T-helper 17 cell (primary cell): ENCODE results near the gene PMPCA. TPM values are rescaled to one million over a fixed set of nuclear protein-coding genes. Genes with fewer than 3 reads are reported as not detected.

Experiments used
- ATAC-seq: fragments of 150-1000 bp; cut with Tn5 transposase; 2 replicates; pipeline ENCODE4 v1.10.0; 2021; ENCODE audit warnings: mild to moderate bottlenecking, moderate library complexity
- DNase-seq, 3 donors: peaks; one replicate each; pipeline versions ENCODE4 v3.0.0 to v3.0.0-alpha.2; 2020 to 2021
- H3K9me3 ChIP-seq: one replicate; pipeline ENCODE4 v1.7.0; 2013; ENCODE audit warnings: low read length, mild to moderate bottlenecking; ENCODE audit not compliant: control insufficient read depth, poor library complexity, severe bottlenecking
- H3K27ac Mint-ChIP-seq: one replicate; pipeline ENCODE4 v1.8.0; 2022; ENCODE audit warnings: mild to moderate bottlenecking, moderate library complexity, mixed read lengths
- H3K27me3 Mint-ChIP-seq: one replicate; pipeline ENCODE4 v1.8.0; 2022; ENCODE audit warnings: mixed read lengths
- H3K36me3 Mint-ChIP-seq: one replicate; pipeline ENCODE4 v1.8.0; 2022; ENCODE audit warnings: low read depth, mixed read lengths
- H3K4me1 Mint-ChIP-seq: one replicate; pipeline ENCODE4 v1.8.0; 2022; ENCODE audit warnings: mild to moderate bottlenecking, mixed read lengths
- H3K4me3 Mint-ChIP-seq: one replicate; pipeline ENCODE4 v1.8.0; 2022; ENCODE audit warnings: mild to moderate bottlenecking, moderate library complexity, mixed read lengths
- total RNA-seq, 4 donors: library from RNA in 2 of 4; stranded (reverse) in 2 of 4; gene quantifications; one replicate each; pipeline ENCODE4 v1.2.3 and lab custom pipeline; 2022 to 2026

Gene PMPCA
- total RNA-seq, 2 donors from 2014 or later = 62.2 to 80.3 TPM

- no peak for DNase-seq
Measured at GRCh38 chr9:136433849-136434579, 23.6 kb downstream of the PMPCA start.

GRCh38 chr9:136434580-136435169 lies 24.2 kb downstream of the PMPCA start:
- Mint-ChIP-seq H3K27me3 (no peaks in the 10 kb centered on the region), H3K4me3 (no peak overlapping the region), H3K36me3 (no peaks in the 10 kb centered on the region), H3K4me1 (peaks cover 15% of the 10 kb centered on the region), H3K27ac (no peak overlapping the region)
- DNase-seq (no peak), ATAC-seq (no peak)
- no peaks in the 10 kb centered on the region for H3K9me3 ChIP-seq

More at GRCh38 chr9:136433849-136434579, 23.6 kb downstream of the PMPCA start:
- Mint-ChIP-seq H3K36me3 (no peaks in the 10 kb centered on the region), H3K4me3 (no peak overlapping the region), H3K4me1 (peaks cover 15% of the 10 kb centered on the region), H3K27me3 (no peaks in the 10 kb centered on the region), H3K27ac (no peak overlapping the region)
- ATAC-seq = no peak
- no peaks in the 10 kb centered on the region for H3K9me3 ChIP-seq

- H3K4me1 Mint-ChIP-seq = peaks cover 15% of the 10 kb centered on the region
- no peak for ATAC-seq
Measured at GRCh38 chr9:136436055-136436634, 25.7 kb downstream of the PMPCA start.

GRCh38 chr9:136437430-136437829 lies 27.0 kb downstream of the PMPCA start:
- no peaks in the 10 kb centered on the region for H3K27me3 Mint-ChIP-seq
- ATAC-seq (no peak), DNase-seq (no peak)
- peak overlapping the region; percentile 92 for H3K27ac Mint-ChIP-seq
- H3K9me3 ChIP-seq = no peaks in the 10 kb centered on the region
- no peaks in the 10 kb centered on the region for H3K36me3 Mint-ChIP-seq
- H3K4me3 Mint-ChIP-seq = peak overlapping the region; percentile 92
- peaks cover 15% of the 10 kb centered on the region for H3K4me1 Mint-ChIP-seq

More at GRCh38 chr9:136436055-136436634, 25.7 kb downstream of the PMPCA start:
- Mint-ChIP-seq H3K4me3 (no peak overlapping the region), H3K27ac (peak overlapping the region; percentile 92), H3K27me3 (no peaks in the 10 kb centered on the region), H3K36me3 (no peaks in the 10 kb centered on the region)
- no peaks in the 10 kb centered on the region for H3K9me3 ChIP-seq
- DNase-seq = no peak

- DNase-seq (peak in 1 of 3 donors; percentile 18), ATAC-seq (peak; percentile 35)
- Mint-ChIP-seq H3K4me1 (peaks cover 17% of the 10 kb centered on the region), H3K36me3 (no peaks in the 10 kb centered on the region), H3K4me3 (peak overlapping the region; percentile 92), H3K27me3 (no peaks in the 10 kb centered on the region), H3K27ac (peak overlapping the region; percentile 92)
- no peaks in the 10 kb centered on the region for H3K9me3 ChIP-seq
Measured at GRCh38 chr9:136437839-136438547, 27.5 kb downstream of the PMPCA start.

- peak overlapping the region; percentile 92 for H3K4me3 Mint-ChIP-seq
- peaks cover 19% of the 10 kb centered on the region for H3K4me1 Mint-ChIP-seq
- no peaks in the 10 kb centered on the region for H3K9me3 ChIP-seq
- ATAC-seq (peak; percentile 79), DNase-seq (peak; percentile 44 to 55 (median 51))
- peaks cover 2% of the 10 kb centered on the region for H3K36me3 Mint-ChIP-seq
- peak overlapping the region; percentile 92 for H3K27ac Mint-ChIP-seq
- H3K27me3 Mint-ChIP-seq = no peaks in the 10 kb centered on the region
Measured at GRCh38 chr9:136438548-136439480, 28.4 kb downstream of the PMPCA start.

- no peaks in the 10 kb centered on the region for H3K9me3 ChIP-seq
- Mint-ChIP-seq H3K4me1 (peaks cover 19% of the 10 kb centered on the region), H3K36me3 (peaks cover 2% of the 10 kb centered on the region), H3K27ac (peak within 1 kb of the TSS; percentile 92), H3K27me3 (no peaks in the 10 kb centered on the region), H3K4me3 (peak within 1 kb of the TSS; percentile 92)
- peak; percentile 75 for ATAC-seq
- peak; percentile 80 to 94 (median 88) for DNase-seq
Measured at GRCh38 chr9:136439481-136440408, 29.3 kb downstream of the PMPCA start, which contains the start of gene INPP5E. Gene INPP5E (minus strand): TSS chr9:136439845. CDS start chr9:136439419, 426 bp downstream.

GRCh38 chr9:136441191-136441680 lies 30.8 kb downstream of the PMPCA start:
- H3K27ac Mint-ChIP-seq = peak overlapping the region; percentile 72
- no peak for DNase-seq
- no peaks in the 10 kb centered on the region for H3K9me3 ChIP-seq
- H3K36me3 Mint-ChIP-seq = peaks cover 2% of the 10 kb centered on the region
- H3K4me3 Mint-ChIP-seq = peak overlapping the region; percentile 63
- peaks cover 16% of the 10 kb centered on the region for H3K4me1 Mint-ChIP-seq
- H3K27me3 Mint-ChIP-seq = no peaks in the 10 kb centered on the region
- no peak for ATAC-seq

GRCh38 chr9:136441681-136442245 lies 31.3 kb downstream of the PMPCA start:
- ATAC-seq (no peak), DNase-seq (no peak)
- Mint-ChIP-seq H3K4me3 (no peak overlapping the region), H3K36me3 (peaks cover 2% of the 10 kb centered on the region), H3K4me1 (peaks cover 19% of the 10 kb centered on the region), H3K27ac (peak overlapping the region; percentile 72), H3K27me3 (no peaks in the 10 kb centered on the region)
- H3K9me3 ChIP-seq = no peaks in the 10 kb centered on the region

- H3K27ac Mint-ChIP-seq = peak overlapping the region; percentile 29
- H3K9me3 ChIP-seq = no peaks in the 10 kb centered on the region
- H3K4me3 Mint-ChIP-seq = no peak overlapping the region
- ATAC-seq = no peak
- H3K36me3 Mint-ChIP-seq = peaks cover 2% of the 10 kb centered on the region
- no peaks in the 10 kb centered on the region for H3K27me3 Mint-ChIP-seq
- peaks cover 15% of the 10 kb centered on the region for H3K4me1 Mint-ChIP-seq
- no peak for DNase-seq
Measured at GRCh38 chr9:136442265-136442664, 31.8 kb downstream of the PMPCA start.

GRCh38 chr9:136443087-136443486 lies 32.6 kb downstream of the PMPCA start:
- no peak overlapping the region for H3K4me3 Mint-ChIP-seq
- no peaks in the 10 kb centered on the region for H3K27me3 Mint-ChIP-seq
- no peaks in the 10 kb centered on the region for H3K9me3 ChIP-seq
- ATAC-seq (no peak), DNase-seq (no peak)
- H3K27ac Mint-ChIP-seq = no peak overlapping the region
- peaks cover 2% of the 10 kb centered on the region for H3K36me3 Mint-ChIP-seq
- H3K4me1 Mint-ChIP-seq = peaks cover 10% of the 10 kb centered on the region
